ENCODE results near the gene SLC13A5. TPM values are rescaled to one million over a fixed set of nuclear protein-coding genes. Genes with fewer than 3 reads are reported as not detected.
"Not testable (repeated sequence)": the region's sequence is repeated elsewhere in the genome, so short reads cannot be mapped to it uniquely, and the experiment has no call there.

Gene SLC13A5
- total RNA-seq = not detected in 2 replicates

DNA sequence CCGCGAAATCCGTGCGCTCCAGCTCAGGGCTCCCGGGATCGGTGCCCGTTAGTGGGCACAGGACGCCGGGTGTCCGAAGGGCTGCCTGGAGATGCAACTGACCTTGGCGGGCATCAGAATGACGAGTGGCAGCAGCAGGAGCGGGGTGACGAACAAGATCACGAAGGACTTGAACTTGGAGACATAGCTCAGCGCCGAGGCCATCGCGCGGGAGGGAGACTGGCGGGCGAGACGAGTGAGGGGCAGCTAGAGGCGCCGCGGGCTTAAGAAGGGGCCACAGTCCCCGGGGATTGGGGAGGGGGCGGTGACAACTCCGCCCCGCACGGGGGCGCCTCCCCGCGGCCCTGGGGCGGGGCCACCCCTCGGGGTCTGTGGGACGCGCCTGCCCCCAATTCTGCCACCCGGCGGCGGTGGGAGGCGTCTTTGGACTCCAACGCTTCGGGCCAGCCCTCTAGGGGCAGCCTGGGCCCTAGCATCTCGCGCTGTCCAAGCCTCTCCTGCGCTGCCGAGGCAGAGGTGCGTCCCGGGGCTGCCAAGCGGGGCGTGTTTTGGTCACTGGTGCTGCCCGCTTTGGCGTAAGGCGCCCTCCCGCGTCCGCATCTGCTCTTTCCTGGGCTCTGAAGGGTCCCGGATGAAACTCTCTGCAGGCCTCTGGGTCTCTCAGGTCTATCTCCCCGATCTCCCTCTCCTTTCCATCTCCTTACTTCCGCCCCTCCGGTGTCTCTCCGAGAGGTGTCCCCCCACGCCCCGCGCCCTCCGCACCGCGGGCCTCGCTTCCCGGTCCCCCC is at the start of gene SLC13A5:
Gene SLC13A5, minus strand, starts transcription at position 240 of the 788 bp plus-strand sequence. Its CDS starts 36 bp downstream, at position 204.
- no peak within 1 kb of the TSS for H3K27ac Mint-ChIP-seq
- H3K4me3 Mint-ChIP-seq (ENCODE audit: low read depth) = no peak within 1 kb of the TSS
- H3K36me3 Mint-ChIP-seq (ENCODE audit: low read depth) = no peaks in the 10 kb centered on the region
- intact Hi-C loops (cut with micrococcal nuclease) = no loop called here
- DNase-seq (ENCODE audit: low spot score) = no peak
- peaks cover 57% of the 10 kb centered on the region for H3K27me3 Mint-ChIP-seq (ENCODE audit: low read depth)
- no peaks in the 10 kb centered on the region for H3K9me3 Mint-ChIP-seq
- peaks cover 2% of the 10 kb centered on the region for H3K4me1 Mint-ChIP-seq (ENCODE audit: low read depth)

DNA sequence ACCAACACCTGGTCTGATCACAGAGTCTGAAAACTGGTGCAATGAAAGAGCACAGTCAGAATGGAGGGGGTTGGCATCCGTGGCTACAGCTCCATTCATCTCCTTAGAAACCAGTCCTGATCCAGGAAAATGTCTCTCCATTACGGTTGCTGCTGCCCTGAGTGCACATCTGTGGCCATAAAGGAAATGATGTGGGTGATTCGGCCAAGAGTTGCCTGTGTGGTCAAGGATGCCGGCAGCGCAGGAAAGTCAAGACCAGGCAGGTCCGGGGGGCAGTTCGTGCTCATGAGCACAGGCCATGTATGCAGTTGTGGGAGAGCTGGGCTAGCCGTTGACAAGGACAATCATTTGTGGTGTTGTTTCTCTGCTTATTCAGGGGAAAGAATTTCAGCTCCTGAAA is 48.6 kb upstream of the SLC13A5 start:
- Mint-ChIP-seq H3K9me3 (peaks cover 19% of the 10 kb centered on the region), H3K36me3 (ENCODE audit: low read depth) (peaks cover 96% of the 10 kb centered on the region), H3K4me1 (ENCODE audit: low read depth) (peaks cover 23% of the 10 kb centered on the region), H3K27ac (no peak overlapping the region), H3K27me3 (ENCODE audit: low read depth) (no peaks in the 10 kb centered on the region), H3K4me3 (ENCODE audit: low read depth) (no peak overlapping the region)
- DNase-seq (ENCODE audit: low spot score) = no peak
- intact Hi-C loops (cut with micrococcal nuclease) = no loop called here

- no peaks in the 10 kb centered on the region for H3K9me3 Mint-ChIP-seq
- H3K4me1 Mint-ChIP-seq (ENCODE audit: low read depth) = peaks cover 38% of the 10 kb centered on the region
- intact Hi-C loops (cut with micrococcal nuclease) = loop anchor here (10.0 kb wide), 2 partner anchors 87 to 103 kb away; partner anchors contain the start of genes C17orf100 and MED31
- no peak for DNase-seq (ENCODE audit: low spot score)
- no peaks in the 10 kb centered on the region for H3K27me3 Mint-ChIP-seq (ENCODE audit: low read depth)
- H3K4me3 Mint-ChIP-seq (ENCODE audit: low read depth) = peak overlapping the region; percentile 77
- H3K36me3 Mint-ChIP-seq (ENCODE audit: low read depth) = peaks cover 55% of the 10 kb centered on the region
- peak overlapping the region; percentile 75 for H3K27ac Mint-ChIP-seq
Observed at GRCh38 chr17:6757747-6758146, 44.6 kb upstream of the SLC13A5 start.

GRCh38 chr17:6756425-6757031 is 43.4 kb upstream of the SLC13A5 start:
- Mint-ChIP-seq H3K9me3 (no peaks in the 10 kb centered on the region), H3K4me1 (ENCODE audit: low read depth) (peaks cover 45% of the 10 kb centered on the region), H3K27me3 (ENCODE audit: low read depth) (no peaks in the 10 kb centered on the region), H3K36me3 (ENCODE audit: low read depth) (peaks cover 43% of the 10 kb centered on the region), H3K4me3 (ENCODE audit: low read depth) (peak overlapping the region; percentile 90), H3K27ac (peak overlapping the region; percentile 84)
- intact Hi-C loops (cut with micrococcal nuclease) = loop anchor here (10.0 kb wide), 2 partner anchors 88 to 102 kb away; partner anchors contain the start of genes C17orf100 and MED31
- DNase-seq (ENCODE audit: low spot score) = no peak

- H3K27me3 Mint-ChIP-seq (ENCODE audit: low read depth) = no peaks in the 10 kb centered on the region
- H3K4me3 Mint-ChIP-seq (ENCODE audit: low read depth) = peak within 1 kb of the TSS; percentile 90
- peak; percentile 60 for DNase-seq (ENCODE audit: low spot score)
- peaks cover 35% of the 10 kb centered on the region for H3K36me3 Mint-ChIP-seq (ENCODE audit: low read depth)
- intact Hi-C loops (cut with micrococcal nuclease) = loop anchor here (10.0 kb wide), 2 partner anchors 89 to 101 kb away; partner anchors contain the start of genes C17orf100 and MED31
- peaks cover 45% of the 10 kb centered on the region for H3K4me1 Mint-ChIP-seq (ENCODE audit: low read depth)
- H3K27ac Mint-ChIP-seq = peak within 1 kb of the TSS; percentile 84
- H3K9me3 Mint-ChIP-seq = no peaks in the 10 kb centered on the region
Observed at GRCh38 chr17:6755731-6756184, 42.6 kb upstream of the SLC13A5 start, which contains the start of gene XAF1. XAF1 (plus strand) TSS chr17:6756046; CDS start chr17:6756079, 33 bp downstream.

DNA sequence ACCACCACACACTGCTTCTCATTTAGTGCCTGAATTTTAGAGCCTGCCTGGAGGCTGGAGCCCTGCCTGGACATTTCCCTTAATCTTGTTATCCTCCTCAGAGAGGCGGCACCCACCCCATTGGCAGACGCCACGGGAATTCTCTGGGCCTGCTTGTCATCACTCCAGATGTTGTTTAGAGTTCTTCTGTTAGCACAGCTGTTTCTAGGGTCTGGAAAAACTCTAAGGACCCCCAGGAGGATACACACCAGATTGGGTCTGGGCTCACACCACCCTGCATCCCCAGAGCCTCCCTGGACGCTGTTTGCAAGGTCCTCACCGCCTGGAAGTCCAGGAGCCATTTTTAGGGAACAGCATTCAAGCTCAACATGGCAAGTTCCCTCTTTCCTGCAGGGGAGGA is 42.1 kb upstream of the SLC13A5 start:
- intact Hi-C loops (cut with micrococcal nuclease) = loop anchor here (10.0 kb wide), 2 partner anchors 90 to 100 kb away; partner anchors contain the start of genes C17orf100 and MED31
- Mint-ChIP-seq H3K27me3 (ENCODE audit: low read depth) (peaks cover 2% of the 10 kb centered on the region), H3K36me3 (ENCODE audit: low read depth) (peaks cover 31% of the 10 kb centered on the region), H3K4me1 (ENCODE audit: low read depth) (peaks cover 45% of the 10 kb centered on the region), H3K9me3 (no peaks in the 10 kb centered on the region), H3K4me3 (ENCODE audit: low read depth) (peak overlapping the region; percentile 90), H3K27ac (peak overlapping the region; percentile 84)
- no peak for DNase-seq (ENCODE audit: low spot score)

GRCh38 chr17:6753546-6753945 is 40.4 kb upstream of the SLC13A5 start:
- intact Hi-C loops (cut with micrococcal nuclease) = loop anchor here (10.0 kb wide), 2 partner anchors 91 to 99 kb away; partner anchors contain the start of genes C17orf100 and MED31
- Mint-ChIP-seq H3K9me3 (no peaks in the 10 kb centered on the region), H3K27me3 (ENCODE audit: low read depth) (peaks cover 11% of the 10 kb centered on the region), H3K4me3 (ENCODE audit: low read depth) (no peak overlapping the region), H3K27ac (no peak overlapping the region), H3K36me3 (ENCODE audit: low read depth) (peaks cover 15% of the 10 kb centered on the region), H3K4me1 (ENCODE audit: low read depth) (peaks cover 41% of the 10 kb centered on the region)
- DNase-seq (ENCODE audit: low spot score) = no peak

DNA sequence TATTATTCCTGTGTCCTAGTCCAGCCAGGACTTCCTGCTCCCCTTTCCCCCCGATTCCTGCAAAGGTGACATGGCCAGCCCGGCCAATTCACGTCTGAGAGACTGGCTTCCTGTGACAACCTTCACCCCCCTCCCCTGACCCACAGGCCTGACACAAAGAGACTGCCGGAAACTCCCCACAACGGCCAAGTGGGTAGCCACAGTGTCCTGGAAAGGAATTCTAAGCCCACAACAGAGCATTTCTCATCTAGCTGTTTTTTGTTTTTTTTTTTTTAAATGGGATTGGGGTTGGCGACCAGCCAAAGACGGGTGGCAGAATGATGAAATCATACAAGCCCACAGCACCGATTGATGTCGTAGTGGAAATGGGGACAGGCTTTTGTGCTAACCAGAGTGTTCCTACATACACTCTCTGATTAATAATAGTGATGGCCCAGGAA is 39.9 kb upstream of the SLC13A5 start:
- H3K4me1 Mint-ChIP-seq (ENCODE audit: low read depth) = peaks cover 38% of the 10 kb centered on the region
- peaks cover 11% of the 10 kb centered on the region for H3K27me3 Mint-ChIP-seq (ENCODE audit: low read depth)
- H3K36me3 Mint-ChIP-seq (ENCODE audit: low read depth) = peaks cover 9% of the 10 kb centered on the region
- no peaks in the 10 kb centered on the region for H3K9me3 Mint-ChIP-seq
- intact Hi-C loops (cut with micrococcal nuclease) = loop anchor here (10.0 kb wide), 2 partner anchors 92 to 98 kb away; partner anchors contain the start of genes C17orf100 and MED31
- no peak overlapping the region for H3K27ac Mint-ChIP-seq
- DNase-seq (ENCODE audit: low spot score) = no peak
- no peak overlapping the region for H3K4me3 Mint-ChIP-seq (ENCODE audit: low read depth)

- peaks cover 2% of the 10 kb centered on the region for H3K36me3 Mint-ChIP-seq (ENCODE audit: low read depth)
- no peaks in the 10 kb centered on the region for H3K9me3 Mint-ChIP-seq
- H3K27me3 Mint-ChIP-seq (ENCODE audit: low read depth) = peaks cover 14% of the 10 kb centered on the region
- no peak for DNase-seq (ENCODE audit: low spot score)
- H3K4me3 Mint-ChIP-seq (ENCODE audit: low read depth) = no peak overlapping the region
- H3K27ac Mint-ChIP-seq = no peak overlapping the region
- peaks cover 32% of the 10 kb centered on the region for H3K4me1 Mint-ChIP-seq (ENCODE audit: low read depth)
- intact Hi-C loops (cut with micrococcal nuclease) = loop anchor here (10.0 kb wide), 2 partner anchors 93 to 97 kb away; partner anchors contain the start of genes C17orf100 and MED31
Observed at GRCh38 chr17:6752068-6752909, 39.1 kb upstream of the SLC13A5 start.

DNA sequence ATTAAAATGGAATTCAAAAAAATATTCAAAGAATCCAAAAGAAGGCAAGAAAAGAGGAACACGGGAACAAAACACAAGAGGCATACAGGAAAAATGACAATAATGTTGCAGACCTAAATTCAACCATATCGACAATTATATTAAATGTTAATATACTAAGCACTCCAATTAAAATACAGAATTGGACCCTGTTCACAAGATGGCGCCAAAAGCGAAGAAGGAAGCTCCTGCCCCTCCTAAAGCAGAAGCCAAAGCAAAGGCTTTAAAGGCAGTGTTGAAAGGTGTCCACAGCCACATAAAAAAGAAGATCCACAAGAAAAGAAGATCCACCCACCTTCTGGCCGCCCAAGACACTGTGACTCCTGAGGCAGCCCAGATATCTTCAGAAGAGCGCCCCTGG is 36.4 kb upstream of the SLC13A5 start:
- Mint-ChIP-seq H3K9me3 (no peaks in the 10 kb centered on the region), H3K4me3 (ENCODE audit: low read depth) (no peak overlapping the region), H3K27ac (no peak overlapping the region), H3K4me1 (ENCODE audit: low read depth) (peaks cover 15% of the 10 kb centered on the region), H3K36me3 (ENCODE audit: low read depth) (no peaks in the 10 kb centered on the region), H3K27me3 (ENCODE audit: low read depth) (peaks cover 27% of the 10 kb centered on the region)
- DNase-seq (ENCODE audit: low spot score) = no peak
- intact Hi-C loops (cut with micrococcal nuclease) = no loop called here

GRCh38 chr17:6748617-6749016 is 35.4 kb upstream of the SLC13A5 start:
- Mint-ChIP-seq H3K4me3 (ENCODE audit: low read depth) (no peak overlapping the region), H3K9me3 (no peaks in the 10 kb centered on the region)

GRCh38 chr17:6746665-6747064 is 33.5 kb upstream of the SLC13A5 start:
- H3K36me3 Mint-ChIP-seq (ENCODE audit: low read depth); H3K27ac Mint-ChIP-seq; intact Hi-C loops (cut with micrococcal nuclease); DNase-seq (ENCODE audit: low spot score); H3K4me3 Mint-ChIP-seq (ENCODE audit: low read depth); H3K9me3 Mint-ChIP-seq; H3K4me1 Mint-ChIP-seq (ENCODE audit: low read depth): not testable (repeated sequence)
- peaks cover 41% of the 10 kb centered on the region for H3K27me3 Mint-ChIP-seq (ENCODE audit: low read depth)

More at GRCh38 chr17:6748617-6749016, 35.4 kb upstream of the SLC13A5 start:
- DNase-seq (ENCODE audit: low spot score) = no peak
- H3K27me3 Mint-ChIP-seq (ENCODE audit: low read depth) = peaks cover 36% of the 10 kb centered on the region
- H3K36me3 Mint-ChIP-seq (ENCODE audit: low read depth) = no peaks in the 10 kb centered on the region
- H3K27ac Mint-ChIP-seq = no peak overlapping the region
- intact Hi-C loops (cut with micrococcal nuclease) = no loop called here
- H3K4me1 Mint-ChIP-seq (ENCODE audit: low read depth) = peaks cover 14% of the 10 kb centered on the region
